Muscle layer of duodenum (tissue), 2 donors: ENCODE results near the gene SNU13.
"Not testable (repeated sequence)": the region's sequence is repeated elsewhere in the genome, so short reads cannot be mapped to it uniquely, and the experiment has no call there.

Experiments used
- H3K27ac ChIP-seq: one replicate; pipeline ENCODE4 v1.7.0; 2013; ENCODE audit warnings: mild to moderate bottlenecking, low read length
- H3K27me3 ChIP-seq: one replicate; pipeline ENCODE4 v1.7.0; 2013; ENCODE audit warnings: low read depth, mild to moderate bottlenecking, control low read depth, low read length
- H3K36me3 ChIP-seq, 2 donors: one replicate each; pipeline ENCODE4 v1.7.0; 2013; ENCODE audit warnings: low read length in 2 of 2, control low read depth in 1 of 2, mild to moderate bottlenecking in 1 of 2; ENCODE audit not compliant: insufficient read depth in 2 of 2, control insufficient read depth in 1 of 2
- H3K4me1 ChIP-seq, 2 donors: one replicate each; pipeline ENCODE4 v1.7.0; 2013; ENCODE audit warnings: low read length in 2 of 2, mild to moderate bottlenecking in 2 of 2, control low read depth in 1 of 2, moderate library complexity in 1 of 2; ENCODE audit not compliant: insufficient read depth in 2 of 2, control insufficient read depth in 1 of 2
- H3K4me3 ChIP-seq, 2 donors: one replicate each; pipeline ENCODE4 v1.7.0; 2013; ENCODE audit warnings: low read length in 2 of 2, low read depth in 1 of 2, mild to moderate bottlenecking in 1 of 2
- H3K9me3 ChIP-seq, 2 donors: one replicate each; pipeline ENCODE4 v1.7.0; 2013; ENCODE audit warnings: low read length in 2 of 2, control low read depth in 1 of 2, mild to moderate bottlenecking in 1 of 2; ENCODE audit not compliant: control insufficient read depth in 1 of 2
- donor health status: healthy.

Gene SNU13

DNA sequence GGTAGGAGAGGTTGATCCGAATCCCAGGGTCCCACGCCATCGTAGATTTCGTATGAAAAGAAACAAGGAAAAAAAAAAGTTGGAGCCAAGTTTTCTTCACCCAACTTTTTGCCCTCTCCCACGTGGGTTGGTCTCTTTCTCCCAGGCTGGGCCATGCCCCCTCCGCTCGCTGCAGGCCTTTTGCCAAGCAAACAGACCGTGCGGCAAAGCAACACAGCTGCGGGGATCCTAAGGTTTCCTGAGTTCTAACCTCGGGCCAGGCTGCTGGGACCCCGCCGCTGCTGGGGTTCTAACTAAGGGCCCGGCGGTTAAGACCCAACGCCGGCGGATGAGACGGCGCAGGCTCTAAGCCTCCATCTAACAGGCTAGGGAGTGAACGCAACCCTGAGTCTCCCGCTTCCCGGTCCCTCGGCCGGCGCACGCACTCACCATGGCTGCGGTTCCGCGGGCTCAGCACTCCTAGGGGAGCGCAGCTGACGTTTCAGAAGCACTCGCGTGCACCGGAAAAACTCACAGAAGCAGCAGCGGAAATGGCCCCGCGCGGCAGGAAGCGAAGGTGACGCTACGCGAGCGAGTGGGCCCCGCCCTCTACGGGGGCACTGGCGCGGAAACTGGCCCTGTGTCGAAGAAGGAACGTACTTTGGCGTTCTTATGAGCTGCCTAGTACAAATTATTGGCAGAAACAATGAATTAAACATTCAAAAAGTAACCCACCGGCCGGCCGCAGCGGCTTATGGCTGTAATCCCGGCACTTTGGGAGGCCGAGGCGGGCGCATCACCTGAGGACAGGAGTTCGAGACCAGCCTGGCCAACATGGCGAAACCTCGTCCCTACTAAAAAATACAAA is at the start of gene SNU13:
Gene SNU13 (minus strand): TSS at position 503 of the 847 bp plus-strand sequence. CDS start 71 bp downstream, at position 432.
- Histone ChIP-seq H3K4me3 (peak within 1 kb of the TSS; percentile 67 to 76), H3K4me1 (peaks cover 6 to 9% of the 10 kb centered on the region in 2 donors), H3K27ac (peak within 1 kb of the TSS; percentile 90), H3K9me3 (no peaks in the 10 kb centered on the region), H3K36me3 (peaks cover 0 to 4% of the 10 kb centered on the region in 2 donors), H3K27me3 (no peaks in the 10 kb centered on the region)

DNA sequence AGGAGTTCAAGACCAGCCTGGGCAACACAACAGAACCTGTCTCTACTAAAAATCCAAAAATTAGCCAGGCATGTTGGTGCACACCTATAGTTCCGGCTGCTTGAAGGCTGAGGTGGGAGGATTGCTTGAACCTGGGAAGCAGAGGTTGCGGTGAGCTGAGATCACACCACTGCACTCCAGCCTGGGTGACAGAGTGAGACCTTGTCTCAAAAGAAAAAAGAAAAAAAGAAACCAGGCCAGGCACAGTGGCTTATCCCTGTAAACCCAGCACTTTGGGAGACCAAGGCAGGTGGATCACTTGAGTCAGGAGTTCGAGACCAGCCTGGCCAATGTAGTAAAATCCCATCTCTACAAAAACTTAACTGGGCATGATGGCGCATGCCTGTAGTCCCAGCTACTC is 44.6 kb upstream of the SNU13 start:
- not testable (repeated sequence) for H3K27me3 ChIP-seq, H3K4me3 ChIP-seq, H3K36me3 ChIP-seq, H3K9me3 ChIP-seq, H3K4me1 ChIP-seq, H3K27ac ChIP-seq

DNA sequence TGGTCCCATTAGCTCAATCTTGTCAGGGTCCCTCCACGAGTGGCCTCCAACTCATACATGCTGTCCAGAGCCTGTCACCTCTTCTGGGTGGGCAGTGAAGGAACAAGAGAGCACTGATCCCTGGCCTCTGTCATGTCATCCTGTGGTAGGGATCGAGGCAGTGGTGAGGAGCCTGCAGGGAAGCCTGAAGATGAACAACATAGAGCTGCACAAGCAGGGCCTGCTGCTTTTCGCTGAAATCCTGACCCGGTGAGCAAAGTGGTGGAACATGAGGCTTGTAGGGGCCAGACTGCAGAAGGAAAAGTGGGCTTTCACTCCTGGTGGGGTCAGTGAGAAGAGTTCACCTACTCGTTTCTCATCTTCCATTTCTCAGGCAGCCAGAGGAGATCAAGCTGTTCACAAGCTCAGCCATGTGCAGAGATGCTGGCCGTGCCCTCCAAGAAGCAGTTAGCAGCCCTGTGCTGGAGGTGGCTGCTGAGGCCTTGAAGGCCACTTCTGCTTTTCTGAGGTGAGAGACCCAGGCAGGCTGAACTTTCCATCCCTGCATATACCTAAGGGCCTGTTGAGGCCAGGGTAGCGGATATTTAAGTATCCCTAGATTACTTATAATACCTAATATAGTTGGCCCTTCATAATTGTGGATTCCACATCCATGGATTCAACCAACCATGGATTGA is 43.6 kb upstream of the SNU13 start:
- H3K4me1 ChIP-seq, result no peaks in the 10 kb centered on the region
- H3K4me3 ChIP-seq, result no peak overlapping the region
- H3K9me3 ChIP-seq, result no peaks in the 10 kb centered on the region
- no peaks in the 10 kb centered on the region for H3K27me3 ChIP-seq
- H3K27ac ChIP-seq, result no peak overlapping the region
- H3K36me3 ChIP-seq, result no peaks in the 10 kb centered on the region

DNA sequence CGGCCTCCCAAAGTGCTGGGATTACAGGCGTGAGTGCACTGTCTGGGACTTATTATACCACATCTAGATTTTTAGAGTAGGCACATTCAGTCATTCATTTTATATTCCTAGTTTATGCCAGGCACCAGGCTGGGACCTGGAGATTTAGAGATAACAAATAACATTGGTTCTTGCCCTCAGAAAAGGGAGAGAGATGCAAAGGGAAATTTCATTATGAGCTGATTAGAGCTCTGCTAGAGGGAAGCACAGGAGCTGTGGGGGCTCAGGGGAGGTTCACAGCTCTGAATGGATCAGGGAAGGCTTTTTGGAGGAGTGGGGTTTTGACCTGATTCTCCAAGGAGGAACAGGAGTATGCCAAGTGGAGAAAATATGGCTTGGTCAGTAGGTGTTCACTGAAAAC is 42.9 kb upstream of the SNU13 start:
- no peak overlapping the region for H3K4me3 ChIP-seq
- H3K9me3 ChIP-seq, result no peaks in the 10 kb centered on the region
- H3K36me3 ChIP-seq, result no peaks in the 10 kb centered on the region
- no peaks in the 10 kb centered on the region for H3K4me1 ChIP-seq
- no peak overlapping the region for H3K27ac ChIP-seq
- H3K27me3 ChIP-seq, result no peaks in the 10 kb centered on the region

DNA sequence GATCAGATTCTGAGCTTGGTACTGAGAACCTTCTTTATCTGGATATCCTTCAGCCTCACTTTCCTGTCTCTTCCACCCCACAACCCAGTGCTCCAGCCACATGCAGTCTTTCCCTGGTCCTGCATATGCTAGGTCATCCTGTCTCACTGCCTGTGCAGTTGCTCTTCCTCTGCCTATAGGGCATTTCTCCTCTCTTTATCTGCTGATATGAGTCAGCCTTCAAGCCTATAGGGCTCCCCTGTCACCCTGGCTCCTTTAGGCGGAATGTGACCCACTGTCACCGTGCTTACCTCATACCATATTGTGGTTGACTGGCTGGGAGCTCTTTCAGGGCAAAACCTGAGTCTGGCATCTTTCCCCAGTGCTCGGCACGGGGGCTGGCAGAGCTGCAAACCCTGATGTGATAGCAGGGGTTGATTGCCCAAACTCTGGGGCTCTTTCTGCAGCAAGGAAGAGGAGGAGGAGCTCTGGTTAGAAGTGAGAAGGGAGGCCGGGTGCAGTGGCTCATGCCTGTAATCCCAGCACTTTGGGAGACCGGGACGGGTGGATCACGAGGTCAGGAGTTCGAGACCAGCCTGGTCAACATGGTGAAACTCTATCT is 36.9 kb upstream of the SNU13 start:
- Histone ChIP-seq H3K9me3 (no peaks in the 10 kb centered on the region), H3K4me1 (no peaks in the 10 kb centered on the region), H3K27ac (no peak overlapping the region), H3K36me3 (no peaks in the 10 kb centered on the region), H3K4me3 (no peak overlapping the region), H3K27me3 (no peaks in the 10 kb centered on the region)

DNA sequence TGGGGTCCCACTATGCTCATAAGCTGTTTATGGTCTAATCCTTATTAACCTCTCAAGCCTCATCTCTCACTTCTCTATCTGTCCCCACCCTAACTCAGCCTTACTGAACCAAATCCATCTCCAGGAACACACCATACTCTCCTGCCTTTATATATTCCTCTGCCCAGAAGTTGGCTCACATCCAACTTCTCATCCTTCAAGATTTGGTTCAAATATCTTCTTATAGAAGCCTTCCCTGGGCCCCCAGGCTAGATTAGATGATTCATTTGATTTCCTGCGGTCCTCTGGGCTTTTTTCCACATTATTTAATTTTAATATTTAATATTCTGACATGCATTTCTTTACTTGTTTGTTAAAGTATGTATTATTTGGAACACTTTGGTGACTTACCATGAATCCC is 33.8 kb upstream of the SNU13 start:
- H3K27me3 ChIP-seq, result no peaks in the 10 kb centered on the region
- H3K4me3 ChIP-seq, result no peak overlapping the region
- no peak overlapping the region for H3K27ac ChIP-seq
- no peaks in the 10 kb centered on the region for H3K4me1 ChIP-seq
- no peaks in the 10 kb centered on the region for H3K9me3 ChIP-seq
- no peaks in the 10 kb centered on the region for H3K36me3 ChIP-seq

DNA sequence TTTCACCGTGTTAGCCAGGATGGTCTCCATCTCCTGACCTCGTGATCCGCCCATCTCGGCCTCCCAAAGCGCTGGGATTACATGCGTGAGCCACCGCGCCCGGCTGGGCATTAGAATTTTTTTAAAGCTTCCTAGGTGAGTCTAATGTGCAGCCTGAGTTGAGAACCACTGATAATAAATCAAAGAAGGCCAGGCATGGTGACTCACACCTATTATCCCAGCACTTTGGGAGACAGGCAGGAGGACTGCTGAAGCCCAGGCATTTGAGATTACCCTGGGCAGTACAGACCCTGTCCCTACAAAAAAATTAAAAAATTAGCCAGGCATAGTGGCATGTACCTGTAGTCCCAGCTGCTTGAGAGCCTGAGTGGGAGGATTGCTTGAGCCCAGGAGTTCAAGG is 24.3 kb upstream of the SNU13 start:
- no peaks in the 10 kb centered on the region for H3K27me3 ChIP-seq

DNA sequence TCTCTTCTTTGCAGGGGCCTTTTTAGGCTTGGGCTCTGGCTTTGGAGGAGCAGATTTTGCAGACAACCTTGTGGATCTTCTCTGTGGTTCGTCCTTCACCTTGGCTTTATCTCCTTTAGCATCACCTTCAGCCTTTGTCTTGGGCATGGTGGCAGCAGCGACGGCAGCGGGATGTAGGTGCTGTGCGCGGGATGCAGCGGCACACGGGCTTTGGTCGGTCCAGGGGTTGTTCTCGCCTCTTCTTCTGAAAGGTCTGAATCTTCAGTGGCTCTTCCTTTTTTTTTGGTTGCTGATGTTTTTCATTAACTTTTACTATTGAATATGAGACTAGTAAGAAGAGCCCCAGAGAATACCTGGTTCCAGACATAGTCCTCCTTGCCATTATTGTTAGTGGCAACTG is 20.7 kb upstream of the SNU13 start:
- no peaks in the 10 kb centered on the region for H3K9me3 ChIP-seq
- H3K27ac ChIP-seq, result no peak overlapping the region
- no peaks in the 10 kb centered on the region for H3K4me1 ChIP-seq
- H3K36me3 ChIP-seq, result no peaks in the 10 kb centered on the region
- H3K4me3 ChIP-seq, result no peak overlapping the region
- H3K27me3 ChIP-seq, result no peaks in the 10 kb centered on the region

More for the DNA sequence above, 24.3 kb upstream of the SNU13 start:
- Histone ChIP-seq H3K36me3 (no peaks in the 10 kb centered on the region), H3K27ac (no peak overlapping the region), H3K4me1 (no peaks in the 10 kb centered on the region), H3K9me3 (no peaks in the 10 kb centered on the region), H3K4me3 (no peak overlapping the region)

DNA sequence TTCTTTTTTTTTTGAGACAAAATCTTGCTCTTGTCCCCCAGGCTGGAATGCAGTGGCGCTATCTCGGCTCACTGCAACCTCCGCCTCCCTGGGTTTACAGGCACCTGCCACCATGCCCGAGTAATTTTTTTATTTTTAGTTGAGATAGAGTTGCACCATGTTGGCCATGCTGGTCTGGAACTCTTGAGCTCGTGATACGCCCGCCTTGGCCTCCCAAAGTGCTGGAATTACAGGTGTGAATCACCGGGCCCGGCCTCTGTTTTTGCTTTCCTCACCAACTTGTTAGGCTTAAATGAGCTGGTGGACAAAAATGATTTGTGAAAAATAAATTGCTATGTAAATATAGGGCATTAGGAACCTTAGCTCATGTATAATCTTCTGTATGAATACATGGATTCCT is 14.1 kb upstream of the SNU13 start:
- H3K4me3 ChIP-seq, result no peak overlapping the region
- H3K4me1 ChIP-seq, result peaks cover 0 to 8% of the 10 kb centered on the region in 2 donors
- H3K27me3 ChIP-seq, result no peaks in the 10 kb centered on the region
- no peaks in the 10 kb centered on the region for H3K9me3 ChIP-seq
- no peaks in the 10 kb centered on the region for H3K36me3 ChIP-seq
- no peak overlapping the region for H3K27ac ChIP-seq

DNA sequence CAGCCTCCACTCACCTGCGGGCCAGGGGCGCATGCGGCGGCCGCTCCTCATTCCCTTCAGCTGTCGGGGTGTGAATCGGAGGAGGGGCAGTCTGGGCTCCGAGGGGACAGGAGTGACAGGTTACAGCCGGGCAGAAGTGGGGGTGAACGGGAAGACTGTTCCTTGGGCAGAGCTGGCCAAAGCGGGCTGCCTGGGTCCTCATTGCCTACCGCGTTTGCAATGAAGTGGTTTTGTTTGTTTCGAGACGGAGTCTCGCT is 11.4 kb upstream of the SNU13 start:
- Histone ChIP-seq H3K27ac (no peak overlapping the region), H3K9me3 (no peaks in the 10 kb centered on the region), H3K36me3 (no peaks in the 10 kb centered on the region), H3K4me3 (no peak overlapping the region), H3K27me3 (no peaks in the 10 kb centered on the region), H3K4me1 (peaks cover 3 to 15% of the 10 kb centered on the region in 2 donors)

DNA sequence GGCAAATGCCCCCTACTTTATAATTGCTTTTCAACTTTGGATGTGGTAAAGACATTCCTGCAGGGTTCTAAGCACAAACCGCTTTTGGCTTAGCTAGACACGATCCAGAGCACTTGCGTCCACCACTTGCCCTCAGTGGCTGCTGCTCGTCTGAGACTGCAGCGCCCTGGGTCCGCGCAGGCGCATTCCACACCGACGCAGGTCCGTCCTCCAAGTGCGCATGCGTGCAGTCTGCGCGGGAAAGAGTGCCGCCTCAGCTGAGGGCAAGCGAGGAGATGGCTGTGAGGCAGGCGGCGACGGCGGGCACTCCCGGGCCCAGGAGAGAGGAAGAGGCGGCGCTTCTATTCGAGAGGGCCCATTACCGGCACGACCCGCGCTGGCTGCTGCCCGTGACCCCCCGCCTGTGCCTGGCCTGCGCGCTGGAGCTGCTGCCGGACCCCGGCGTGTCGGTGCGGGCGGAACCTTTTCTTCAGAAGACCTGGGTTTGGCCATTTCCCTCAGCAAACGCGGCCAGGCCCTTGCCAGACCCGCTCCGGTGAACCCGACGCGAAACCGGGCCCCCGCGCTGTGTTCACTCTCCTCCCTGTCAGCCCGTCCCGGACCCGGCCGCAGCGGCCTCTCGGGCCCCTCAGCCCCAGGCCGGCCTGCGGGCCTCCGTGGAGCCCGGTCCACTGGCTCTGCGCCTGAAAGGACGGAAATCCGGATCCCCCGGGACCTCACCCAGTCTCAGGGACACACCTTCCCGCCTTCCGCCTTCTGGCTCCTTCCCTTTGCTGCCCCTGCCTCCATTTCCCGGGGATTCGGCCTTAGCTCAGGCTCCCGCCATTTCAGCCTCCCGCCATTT is 10.8 kb upstream of the SNU13 start, which contains the start of gene MEI1:
Gene MEI1 (plus strand): TSS at position 240 of the 844 bp plus-strand sequence. CDS start 36 bp downstream, at position 276.
- H3K27me3 ChIP-seq, result no peaks in the 10 kb centered on the region
- no peak within 1 kb of the TSS for H3K27ac ChIP-seq
- peak within 1 kb of the TSS; percentile 13 to 37 for H3K4me3 ChIP-seq

More for the DNA sequence above, 10.8 kb upstream of the SNU13 start, which contains the start of gene MEI1:
- H3K4me1 ChIP-seq, result peaks cover 3 to 15% of the 10 kb centered on the region in 2 donors
- H3K9me3 ChIP-seq, result no peaks in the 10 kb centered on the region
- no peaks in the 10 kb centered on the region for H3K36me3 ChIP-seq
